Fibroblast of villous mesenchyme (primary cell): Measurements from ENCODE around the gene DMGDH. TPM values are rescaled to one million over a fixed set of nuclear protein-coding genes. Genes with fewer than 3 reads are reported as not detected.

Experiments used
- DNase-seq: peaks from one replicate; pipeline ENCODE4 v3.0.0-alpha.2; 2010; ENCODE audit warnings: low read depth
- H3K4me3 ChIP-seq: 2 replicates; pipeline ENCODE4 v1.5.1; 2011; ENCODE audit warnings: low read depth, mild to moderate bottlenecking, low read length
- total RNA-seq: library from RNA; depleted of rRNA; stranded (reverse); fragments of >200 nt; gene quantifications from 2 replicates; pipeline ENCODE4 v1.2.3, GENCODE V29; 2012
- TF ChIP-seq, protein P1 (sequence below): IDR thresholded peaks from 2 replicates; pipeline ENCODE4 v1.5.1; 2012; ENCODE audit warnings: low read depth, mild to moderate bottlenecking, low read length; ENCODE audit not compliant: insufficient read depth

Gene DMGDH
- total RNA-seq, 1 donor: 6.9 TPM

DNA sequence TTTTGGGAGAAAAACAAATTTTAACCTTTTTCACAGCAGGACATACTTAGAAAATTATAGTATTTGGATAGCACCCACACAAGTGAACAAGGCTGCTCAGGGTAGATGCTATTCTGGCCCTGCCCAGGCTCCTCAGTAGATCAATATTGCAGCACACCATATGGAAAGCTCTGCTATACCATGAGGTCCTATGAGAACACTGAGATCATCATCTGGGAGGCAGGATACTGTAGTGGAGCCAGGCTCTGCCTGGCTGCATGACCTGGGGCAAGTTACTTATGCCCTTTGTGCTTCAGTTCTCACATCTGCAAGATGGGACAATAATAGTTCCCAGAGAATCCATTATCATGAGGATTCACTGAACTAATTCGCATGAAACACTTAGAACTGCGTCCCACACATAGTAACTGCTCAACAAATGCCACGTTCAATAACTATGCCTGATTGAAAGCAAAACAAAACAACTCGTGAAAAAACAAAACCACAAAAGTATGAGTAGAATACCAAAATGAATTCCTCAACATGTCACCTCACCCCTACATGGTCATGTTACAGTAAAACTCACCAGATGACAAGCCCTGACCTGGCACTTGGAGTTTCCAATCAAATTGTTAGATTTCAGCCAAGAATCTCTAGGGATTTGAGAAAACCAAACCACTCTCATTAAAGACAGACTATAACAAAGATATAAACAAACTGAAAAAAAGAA lies 116.2 kb downstream of the DMGDH start:
- TF ChIP-seq, protein P1, sequence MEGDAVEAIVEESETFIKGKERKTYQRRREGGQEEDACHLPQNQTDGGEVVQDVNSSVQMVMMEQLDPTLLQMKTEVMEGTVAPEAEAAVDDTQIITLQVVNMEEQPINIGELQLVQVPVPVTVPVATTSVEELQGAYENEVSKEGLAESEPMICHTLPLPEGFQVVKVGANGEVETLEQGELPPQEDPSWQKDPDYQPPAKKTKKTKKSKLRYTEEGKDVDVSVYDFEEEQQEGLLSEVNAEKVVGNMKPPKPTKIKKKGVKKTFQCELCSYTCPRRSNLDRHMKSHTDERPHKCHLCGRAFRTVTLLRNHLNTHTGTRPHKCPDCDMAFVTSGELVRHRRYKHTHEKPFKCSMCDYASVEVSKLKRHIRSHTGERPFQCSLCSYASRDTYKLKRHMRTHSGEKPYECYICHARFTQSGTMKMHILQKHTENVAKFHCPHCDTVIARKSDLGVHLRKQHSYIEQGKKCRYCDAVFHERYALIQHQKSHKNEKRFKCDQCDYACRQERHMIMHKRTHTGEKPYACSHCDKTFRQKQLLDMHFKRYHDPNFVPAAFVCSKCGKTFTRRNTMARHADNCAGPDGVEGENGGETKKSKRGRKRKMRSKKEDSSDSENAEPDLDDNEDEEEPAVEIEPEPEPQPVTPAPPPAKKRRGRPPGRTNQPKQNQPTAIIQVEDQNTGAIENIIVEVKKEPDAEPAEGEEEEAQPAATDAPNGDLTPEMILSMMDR: no peak
- no peak for DNase-seq
- H3K4me3 ChIP-seq: no peak overlapping the region

Other genes with a start within 250 kb of the DMGDH start
- 26.1 and 26.3 TPM in 2 replicates for gene ARSB, start 84.4 kb downstream of the DMGDH start, total RNA-seq
- gene BHMT2, start 93 bp upstream of the DMGDH start, total RNA-seq: 21.3 and 34.5 TPM in 2 replicates
- gene BHMT, start 42.1 kb upstream of the DMGDH start, total RNA-seq: under 0.01 and 0.86 TPM in 2 replicates
- 9.1 and 9.3 TPM in 2 replicates for gene JMY, start 166.5 kb upstream of the DMGDH start, total RNA-seq